CMK (cell line): ENCODE measurements around the gene USH2A.

Experiments used
- DNase-seq: peaks from one replicate; pipeline ENCODE4 v3.0.0-alpha.2; 2010; ENCODE audit warnings: low read depth

The USH2A gene

GRCh38 chr1:216285052-216285451 is 138.2 kb downstream of the USH2A start:
- no peak for DNase-seq

DNA sequence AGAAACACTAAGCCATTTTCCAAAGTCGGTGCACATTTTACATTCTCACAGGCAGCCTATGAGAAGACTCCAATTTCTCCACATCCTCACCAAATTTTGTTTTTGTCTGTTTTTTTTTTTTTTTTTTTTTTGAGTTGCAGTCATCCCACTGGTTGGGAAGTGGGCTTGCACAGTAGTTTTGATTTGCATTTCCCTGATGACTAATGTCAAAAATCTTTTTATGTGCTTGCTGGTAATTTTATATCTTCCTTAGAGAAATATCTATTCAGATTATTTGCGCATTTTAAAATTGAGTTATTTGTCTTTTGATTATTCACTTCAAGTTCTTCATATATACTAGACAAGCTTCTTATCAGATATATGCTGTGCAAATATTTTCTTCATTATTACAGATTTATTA is 141.5 kb downstream of the USH2A start:
- DNase-seq = no peak

DNA sequence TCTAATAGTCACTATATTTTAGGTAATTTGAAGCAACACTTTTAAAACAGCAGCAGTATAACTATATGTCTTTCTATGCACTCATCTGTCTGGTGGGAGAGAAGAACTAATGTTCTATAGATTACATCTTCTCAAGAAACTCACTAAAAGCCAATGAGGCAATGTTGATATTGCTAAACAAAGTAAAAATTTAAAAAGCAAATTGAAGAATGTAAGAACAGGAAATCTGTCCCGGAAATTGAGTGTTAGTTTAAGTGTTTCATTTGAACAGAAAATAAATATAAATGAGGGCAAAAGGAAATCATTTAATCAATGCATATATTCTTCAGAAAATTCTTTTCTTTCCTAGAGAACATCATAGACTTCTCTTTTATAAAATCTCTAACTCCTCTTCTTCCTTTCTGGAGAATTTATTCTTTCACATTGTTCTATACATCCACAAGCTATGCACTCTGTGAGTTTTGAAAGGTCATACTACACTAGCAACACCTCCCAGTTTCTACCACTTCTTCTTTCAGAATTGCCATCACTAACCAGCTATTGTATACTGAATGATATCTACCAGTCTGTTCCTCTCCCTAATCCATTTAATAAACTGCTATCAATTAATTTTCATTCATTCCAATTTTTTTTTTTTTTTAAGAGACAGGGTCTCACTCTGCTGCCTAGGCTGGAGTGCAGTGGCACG is 153.0 kb downstream of the USH2A start:
- no peak for DNase-seq

- no peak for DNase-seq
Measured at GRCh38 chr1:216261631-216262030, 161.6 kb downstream of the USH2A start.

DNA sequence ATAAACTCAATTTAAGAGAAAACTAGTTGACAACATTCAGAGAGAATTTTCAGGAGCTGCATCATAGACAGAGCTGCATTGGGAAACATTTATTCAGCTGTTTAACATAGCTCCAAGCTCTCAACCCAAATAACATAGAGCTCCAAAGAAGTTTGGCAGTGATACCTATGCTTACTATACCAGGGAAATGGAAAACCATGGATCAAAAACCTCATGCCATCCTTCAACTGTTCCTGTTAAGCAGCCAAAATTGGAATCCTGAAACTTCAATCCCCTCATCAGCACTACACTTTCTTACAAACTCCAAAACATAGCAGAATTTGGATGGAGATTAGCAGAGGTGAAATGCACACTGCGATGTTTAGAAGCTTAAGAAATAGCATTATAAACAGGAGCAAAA is 164.4 kb downstream of the USH2A start:
- no peak for DNase-seq

DNA sequence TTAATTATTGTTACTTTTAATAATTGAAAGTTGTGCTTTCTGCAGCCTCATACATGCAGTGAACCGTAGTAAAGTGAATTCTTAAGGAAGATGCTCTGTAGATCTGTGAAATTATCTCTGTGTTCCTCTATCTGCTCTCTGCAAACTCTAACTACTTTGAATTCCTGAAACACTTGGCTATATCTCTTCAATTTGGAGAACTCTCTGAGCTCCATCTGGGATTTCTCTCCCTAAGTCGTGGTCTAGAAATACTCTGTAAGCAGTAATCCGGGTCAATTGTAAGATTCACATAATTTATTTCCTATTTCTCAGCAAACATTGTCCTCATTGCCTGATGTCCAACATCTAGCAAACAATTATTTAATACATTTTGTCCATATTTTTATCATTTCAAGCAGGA is 164.9 kb downstream of the USH2A start:
- no peak for DNase-seq

GRCh38 chr1:216250861-216251260 is 172.4 kb downstream of the USH2A start:
- no peak for DNase-seq

GRCh38 chr1:216248628-216249027 is 174.6 kb downstream of the USH2A start:
- DNase-seq = no peak

DNA sequence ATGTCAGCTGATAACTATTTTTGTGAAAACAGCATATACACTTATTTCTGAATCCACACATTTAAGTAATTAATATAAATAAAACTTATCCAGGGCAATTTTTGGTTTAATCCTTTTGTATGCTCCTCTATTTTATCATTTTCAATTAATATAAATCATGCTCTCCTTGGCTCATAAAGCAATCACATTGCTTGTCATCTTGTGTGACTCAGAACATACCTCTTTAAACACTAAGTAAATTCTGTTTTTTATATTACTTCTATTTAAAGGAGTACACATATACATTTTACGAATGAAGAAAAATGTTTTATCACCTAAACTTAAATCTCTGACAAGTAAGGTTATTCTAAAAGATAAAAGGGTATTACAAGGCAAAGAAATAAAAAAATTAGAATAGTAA is 175.3 kb downstream of the USH2A start:
- no peak for DNase-seq

DNA sequence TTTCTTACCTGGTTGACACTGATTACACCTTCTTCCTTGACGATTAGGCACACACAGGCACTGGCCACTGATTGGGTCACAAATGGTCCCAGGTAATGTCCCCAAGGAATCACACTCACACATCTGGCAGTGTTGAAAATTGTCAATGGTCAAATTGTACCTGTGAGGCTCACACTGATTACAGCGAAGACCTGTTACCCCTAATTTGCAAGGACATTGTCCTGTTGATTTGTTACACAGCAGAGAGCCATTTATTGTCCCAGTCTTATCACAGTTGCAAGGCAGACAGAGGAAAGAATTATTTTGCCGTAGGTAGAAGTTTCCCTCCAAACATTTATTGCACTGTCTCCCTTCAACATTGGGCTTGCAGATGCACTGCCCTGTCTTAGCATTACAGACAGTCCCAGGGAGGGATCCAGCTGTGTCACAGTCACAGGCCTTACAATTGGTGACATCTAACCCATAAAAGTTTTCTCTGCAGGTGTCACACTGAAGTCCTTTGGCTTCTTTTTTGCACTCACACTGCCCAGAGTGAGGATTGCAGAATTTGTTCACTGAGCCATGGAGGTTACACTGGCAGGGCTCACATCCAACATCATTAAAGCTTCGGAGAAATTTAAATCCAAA is 176.6 kb downstream of the USH2A start:
- no peak for DNase-seq

DNA sequence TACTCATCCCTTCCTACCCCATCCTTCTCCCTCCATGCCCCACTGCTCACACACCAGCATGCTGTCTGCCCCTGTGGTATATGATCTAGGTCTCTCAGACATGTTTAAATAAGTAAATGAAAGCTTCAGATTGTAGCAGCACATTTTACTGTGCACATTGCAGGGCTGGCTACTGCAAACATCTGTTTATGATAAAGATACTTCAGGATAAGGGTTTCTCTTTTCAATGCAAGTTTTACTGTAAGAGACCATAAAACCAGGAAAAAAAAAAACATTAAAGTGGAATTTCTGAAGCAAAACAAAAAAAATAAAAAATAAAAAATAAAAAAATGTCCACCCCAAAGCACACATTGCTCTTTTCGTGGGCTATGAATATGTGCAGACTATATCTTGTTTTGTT is 184.4 kb downstream of the USH2A start:
- no peak for DNase-seq

- DNase-seq = no peak
Measured at GRCh38 chr1:216237927-216238542, 185.2 kb downstream of the USH2A start.

GRCh38 chr1:216224233-216224632 is 199.0 kb downstream of the USH2A start:
- DNase-seq = no peak

DNA sequence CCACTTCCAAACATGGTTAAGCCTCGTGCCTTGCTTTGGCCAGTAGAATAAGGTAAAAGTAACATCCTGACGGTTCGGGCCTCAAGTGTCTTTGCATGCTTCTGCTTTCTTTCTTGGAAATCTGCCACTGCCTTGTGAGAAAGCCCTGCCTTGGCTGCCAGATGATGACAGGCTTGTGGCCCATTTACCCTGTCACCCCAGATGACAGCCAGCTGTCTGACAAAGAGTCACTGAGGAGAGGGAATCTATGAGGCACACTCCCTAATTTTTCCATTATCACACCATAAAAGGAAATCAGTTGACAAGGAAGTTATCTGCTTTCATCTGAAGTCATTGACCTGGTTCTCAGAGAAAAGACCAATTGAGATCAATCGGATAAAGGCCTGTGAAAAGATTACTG is 199.8 kb downstream of the USH2A start:
- DNase-seq = no peak

DNA sequence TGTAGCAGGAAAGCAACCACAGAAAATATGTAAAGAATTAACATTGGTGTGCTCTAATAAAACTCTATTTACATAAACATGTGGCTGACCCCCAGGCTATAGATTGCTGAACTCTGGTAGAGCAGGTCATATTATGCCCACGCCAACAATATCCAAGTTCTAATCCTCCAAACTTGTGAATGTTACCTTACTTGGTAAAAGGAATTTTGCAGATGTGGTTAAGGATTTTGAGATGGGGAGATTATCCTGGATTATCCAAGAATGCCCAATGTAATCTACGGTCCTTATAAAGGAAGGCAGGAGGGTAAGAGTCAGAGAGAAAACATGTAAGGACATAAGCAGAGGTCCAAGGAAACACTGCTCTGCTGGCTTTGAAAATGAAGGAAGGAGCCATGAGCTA is 201.0 kb downstream of the USH2A start:
- no peak for DNase-seq

- DNase-seq = no peak
Measured at GRCh38 chr1:216221260-216221700, 202.0 kb downstream of the USH2A start.

DNA sequence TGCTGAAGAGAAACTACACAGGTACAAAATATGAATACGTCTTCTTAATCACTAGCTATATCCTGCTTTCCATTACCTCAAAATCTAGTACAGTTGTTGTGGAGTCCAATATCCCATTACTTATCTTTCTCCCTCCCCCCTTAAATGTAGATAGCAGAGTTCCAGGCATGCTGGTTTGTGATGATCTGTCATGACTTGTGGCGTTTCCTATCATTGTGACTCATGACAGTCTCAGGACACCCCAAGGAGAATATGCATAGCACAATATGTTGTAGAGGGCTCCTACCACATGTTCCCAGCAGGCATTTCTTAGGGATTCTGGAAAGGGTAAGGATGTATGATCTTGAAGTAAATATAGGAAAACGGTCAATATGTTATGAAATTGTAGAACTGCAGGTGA is 206.9 kb downstream of the USH2A start:
- DNase-seq = no peak

DNA sequence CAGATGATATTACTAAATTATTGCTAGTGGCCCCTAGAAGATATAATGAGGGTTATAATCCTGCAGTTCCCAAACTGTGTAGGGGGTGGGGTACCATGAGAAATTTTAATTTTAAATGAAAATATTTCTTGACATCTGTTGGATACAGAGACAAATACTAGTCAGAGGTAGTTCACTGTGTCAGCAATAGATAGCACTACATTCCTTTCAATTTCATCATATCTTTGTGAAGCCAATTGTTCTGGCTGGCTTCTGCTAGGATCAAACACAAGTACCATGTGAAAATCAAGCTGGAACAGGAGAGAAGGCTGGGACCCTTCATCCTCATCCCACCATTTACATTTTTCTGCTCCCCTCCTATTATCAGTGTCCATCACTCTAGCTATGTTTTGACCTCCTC is 208.1 kb downstream of the USH2A start:
- no peak for DNase-seq

- no peak for DNase-seq
Measured at GRCh38 chr1:216212826-216213225, 210.4 kb downstream of the USH2A start.

- DNase-seq = no peak
Measured at GRCh38 chr1:216210081-216210480, 213.2 kb downstream of the USH2A start.

DNA sequence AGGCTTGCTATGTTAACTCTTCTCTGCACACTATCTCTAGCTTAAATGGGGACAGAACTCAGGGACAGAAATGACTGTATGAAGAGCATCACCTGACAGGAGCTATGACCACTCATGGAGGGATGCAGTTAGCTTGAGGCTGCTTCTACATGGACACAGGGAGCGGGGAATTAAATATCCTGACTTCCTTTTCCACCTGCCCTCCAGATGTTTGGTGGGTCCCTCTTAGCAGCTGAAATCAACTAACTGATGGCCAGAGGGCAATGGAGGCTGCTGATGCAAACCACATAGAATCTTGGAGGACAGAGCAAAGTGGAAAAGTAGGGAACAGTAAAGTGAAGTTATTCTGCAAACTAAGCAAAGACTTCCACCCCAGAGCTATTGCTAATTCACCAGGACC is 214.1 kb downstream of the USH2A start:
- no peak for DNase-seq

- DNase-seq = no peak
Measured at GRCh38 chr1:216207154-216207553, 216.1 kb downstream of the USH2A start.

DNA sequence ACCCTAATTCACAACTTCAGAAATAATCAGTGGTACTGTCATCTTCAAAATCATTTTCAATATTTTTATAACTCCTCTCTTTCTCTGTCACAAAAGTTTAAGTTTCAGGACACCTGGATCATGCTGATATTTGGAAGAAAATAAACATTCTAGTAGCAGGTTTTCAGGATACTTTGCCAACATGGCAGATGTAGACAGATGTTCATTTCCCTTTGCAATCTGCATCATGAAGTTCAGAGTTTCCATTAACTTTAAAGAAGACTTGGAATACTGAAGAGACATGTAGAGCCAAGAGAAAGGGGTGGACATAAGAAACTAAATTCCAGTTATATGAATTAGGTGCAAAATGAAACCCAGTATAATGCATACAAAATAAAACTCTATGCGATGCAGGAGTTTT is 218.1 kb downstream of the USH2A start:
- DNase-seq = no peak

- DNase-seq = no peak
Measured at GRCh38 chr1:216201946-216202345, 221.3 kb downstream of the USH2A start.
